Measurements from ENCODE around the gene SMURF1. TPM values are rescaled to one million over a fixed set of nuclear protein-coding genes. Genes with fewer than 3 reads are reported as not detected.

Gene SMURF1
- total RNA-seq, 6 experiments from 2014 or later = 17.8 to 23.4 (median 21.3) TPM

DNA sequence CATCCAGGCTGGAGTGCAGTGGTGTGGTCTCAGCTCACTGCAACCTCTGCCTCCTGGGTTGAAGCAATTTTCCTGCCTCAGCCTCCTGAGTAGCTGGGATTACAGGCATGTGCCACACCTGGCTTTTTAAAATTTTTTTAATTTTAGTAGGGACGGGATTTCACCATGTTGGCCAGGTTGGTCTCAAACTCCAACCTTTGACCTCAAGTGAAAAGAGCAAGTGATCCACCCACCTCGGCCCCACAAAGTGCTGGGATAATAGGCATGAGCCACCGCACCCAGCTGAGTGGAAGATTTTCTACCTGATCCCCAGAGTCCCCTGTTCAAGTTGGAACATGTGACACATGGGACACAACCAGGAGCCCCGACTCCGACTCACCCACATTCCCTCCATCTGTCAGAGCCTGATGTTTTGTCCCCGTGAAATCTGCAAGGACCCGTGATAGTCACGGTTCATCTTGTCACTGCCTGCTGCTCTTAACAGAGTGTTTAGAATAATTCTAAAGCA is 104.5 kb downstream of the SMURF1 start:
- no peak overlapping the region for H3K4me3 Mint-ChIP-seq
- H3K27ac Mint-ChIP-seq = no peak overlapping the region
- H3K4me1 Mint-ChIP-seq (ENCODE audit: low read depth) = peaks cover 24% of the 10 kb centered on the region
- DNase-seq = no peak
- peaks cover 60% of the 10 kb centered on the region for H3K36me3 Mint-ChIP-seq (ENCODE audit: low read depth)
- H3K27me3 Mint-ChIP-seq (ENCODE audit: insufficient read depth) = peaks cover 21% of the 10 kb centered on the region
- no peaks in the 10 kb centered on the region for H3K9me3 Mint-ChIP-seq
- TF ChIP-seq, protein P1, sequence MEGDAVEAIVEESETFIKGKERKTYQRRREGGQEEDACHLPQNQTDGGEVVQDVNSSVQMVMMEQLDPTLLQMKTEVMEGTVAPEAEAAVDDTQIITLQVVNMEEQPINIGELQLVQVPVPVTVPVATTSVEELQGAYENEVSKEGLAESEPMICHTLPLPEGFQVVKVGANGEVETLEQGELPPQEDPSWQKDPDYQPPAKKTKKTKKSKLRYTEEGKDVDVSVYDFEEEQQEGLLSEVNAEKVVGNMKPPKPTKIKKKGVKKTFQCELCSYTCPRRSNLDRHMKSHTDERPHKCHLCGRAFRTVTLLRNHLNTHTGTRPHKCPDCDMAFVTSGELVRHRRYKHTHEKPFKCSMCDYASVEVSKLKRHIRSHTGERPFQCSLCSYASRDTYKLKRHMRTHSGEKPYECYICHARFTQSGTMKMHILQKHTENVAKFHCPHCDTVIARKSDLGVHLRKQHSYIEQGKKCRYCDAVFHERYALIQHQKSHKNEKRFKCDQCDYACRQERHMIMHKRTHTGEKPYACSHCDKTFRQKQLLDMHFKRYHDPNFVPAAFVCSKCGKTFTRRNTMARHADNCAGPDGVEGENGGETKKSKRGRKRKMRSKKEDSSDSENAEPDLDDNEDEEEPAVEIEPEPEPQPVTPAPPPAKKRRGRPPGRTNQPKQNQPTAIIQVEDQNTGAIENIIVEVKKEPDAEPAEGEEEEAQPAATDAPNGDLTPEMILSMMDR (IDR thresholded peaks at IDR 0.05) = no peak

DNA sequence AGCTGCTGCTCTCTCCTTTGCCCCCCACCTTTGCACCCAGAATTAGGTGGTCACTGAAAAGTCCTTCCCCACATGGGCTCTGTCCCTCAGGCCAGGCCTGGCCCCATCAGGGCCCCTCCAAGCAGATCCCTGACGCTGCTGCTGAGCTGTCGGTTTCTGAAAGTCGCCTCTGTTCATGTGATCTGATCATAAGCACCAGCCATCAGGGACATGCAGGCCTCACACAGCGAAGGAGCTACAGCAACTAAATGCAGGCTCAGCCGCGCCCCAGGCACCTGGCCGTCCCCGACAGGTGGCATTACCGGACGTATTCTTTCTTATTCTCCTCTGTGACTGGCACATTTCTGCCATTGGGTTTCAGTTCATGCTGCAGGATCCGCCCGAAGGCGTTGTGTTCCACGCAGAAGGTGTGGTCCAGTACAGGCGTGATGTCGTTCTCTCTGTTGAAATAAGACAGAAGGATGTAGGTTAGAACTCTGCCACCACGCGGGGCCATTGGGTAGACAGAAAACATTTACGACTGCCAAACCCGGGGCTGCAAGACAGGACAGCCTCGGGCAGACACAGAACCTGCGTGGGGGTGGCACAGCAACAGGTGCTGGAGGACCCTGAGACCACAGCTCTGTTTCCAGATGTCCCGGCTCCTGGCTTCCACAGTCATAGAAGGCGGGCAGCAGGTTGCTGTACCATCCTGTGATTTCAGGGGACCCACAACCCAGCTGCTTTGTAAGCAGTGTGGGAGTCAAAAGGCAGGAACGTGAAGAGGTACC is 105.6 kb downstream of the SMURF1 start:
- peaks cover 18% of the 10 kb centered on the region for H3K4me1 Mint-ChIP-seq (ENCODE audit: low read depth)
- TF ChIP-seq, protein P1 (IDR thresholded peaks at IDR 0.05) = no peak
- DNase-seq = no peak
- no peak overlapping the region; the same call in 1 of the 2 replicates for H3K27ac Mint-ChIP-seq
- H3K27me3 Mint-ChIP-seq (ENCODE audit: insufficient read depth) = peaks cover 19% of the 10 kb centered on the region
- H3K36me3 Mint-ChIP-seq (ENCODE audit: low read depth) = peaks cover 51% of the 10 kb centered on the region
- peak overlapping the region; percentile 15; the same call in 1 of the 2 replicates for H3K4me3 Mint-ChIP-seq
- no peaks in the 10 kb centered on the region for H3K9me3 Mint-ChIP-seq

DNA sequence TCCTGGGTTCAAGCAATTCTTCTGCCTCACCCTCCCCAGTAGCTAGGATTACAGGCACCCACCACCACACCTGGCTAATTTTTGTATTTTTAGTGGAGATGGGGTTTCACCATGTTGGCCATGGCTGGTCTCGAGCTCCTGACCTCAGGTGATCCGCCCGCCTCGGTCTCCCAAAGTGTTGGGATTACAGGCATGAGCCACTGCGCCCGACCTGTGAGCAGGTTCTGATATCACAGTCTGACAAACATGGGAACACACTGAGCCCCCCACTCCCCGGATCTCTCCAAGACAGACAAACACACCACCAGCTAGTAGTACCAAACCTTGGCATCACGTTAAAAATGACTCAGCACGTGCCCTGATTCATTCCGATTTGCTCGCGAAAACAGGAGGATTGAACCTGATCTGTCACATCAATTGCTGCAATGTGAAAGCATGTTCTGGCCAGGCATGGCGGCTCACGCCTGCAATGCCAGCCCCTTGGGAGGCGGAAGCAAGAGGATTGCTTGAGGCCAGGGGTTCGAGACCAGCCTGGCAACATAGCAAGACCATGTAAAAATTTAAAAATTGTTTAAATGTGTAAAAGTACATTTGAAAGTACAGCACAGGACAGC is 106.5 kb downstream of the SMURF1 start:
- DNase-seq = no peak
- TF ChIP-seq, protein P1 (IDR thresholded peaks at IDR 0.05) = no peak
- H3K4me1 Mint-ChIP-seq (ENCODE audit: low read depth) = peaks cover 9% of the 10 kb centered on the region
- peaks cover 19% of the 10 kb centered on the region for H3K27me3 Mint-ChIP-seq (ENCODE audit: insufficient read depth)
- no peak overlapping the region; the same call in 1 of the 2 replicates for H3K27ac Mint-ChIP-seq
- peaks cover 42% of the 10 kb centered on the region for H3K36me3 Mint-ChIP-seq (ENCODE audit: low read depth)
- no peak overlapping the region for H3K4me3 Mint-ChIP-seq
- H3K9me3 Mint-ChIP-seq = no peaks in the 10 kb centered on the region

DNA sequence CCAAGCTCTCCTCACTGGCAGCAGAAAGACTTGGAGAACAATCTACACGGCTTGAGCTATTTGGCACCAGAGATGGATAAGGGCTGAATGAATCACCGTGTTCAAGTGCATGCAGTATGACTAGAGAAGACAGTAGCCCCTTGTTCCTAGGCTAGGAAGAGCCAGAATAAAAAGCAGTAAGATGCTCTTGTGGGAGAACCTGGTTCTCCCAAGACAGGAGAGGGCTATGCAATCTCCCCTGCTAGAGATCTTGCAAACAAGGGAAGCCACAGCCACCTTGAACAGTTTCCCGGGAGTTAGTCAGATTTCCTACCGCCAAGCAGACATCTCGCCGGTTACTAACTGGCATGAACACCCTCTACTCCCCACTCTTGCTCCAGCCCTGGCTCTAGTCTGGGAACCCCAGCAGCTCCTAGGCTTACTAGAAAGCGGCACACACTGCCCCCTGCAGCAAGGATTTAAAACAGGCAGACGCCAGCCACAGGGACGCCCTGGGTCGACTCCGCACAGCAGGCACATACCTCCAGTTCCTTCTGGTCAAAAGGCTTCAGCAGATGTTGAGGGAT is 107.3 kb downstream of the SMURF1 start:
- peak; percentile 13 for DNase-seq
- no peak overlapping the region for H3K27ac Mint-ChIP-seq
- H3K36me3 Mint-ChIP-seq (ENCODE audit: low read depth) = peaks cover 43% of the 10 kb centered on the region
- H3K27me3 Mint-ChIP-seq (ENCODE audit: insufficient read depth) = peaks cover 18% of the 10 kb centered on the region
- no peak overlapping the region for H3K4me3 Mint-ChIP-seq
- peaks cover 9% of the 10 kb centered on the region for H3K4me1 Mint-ChIP-seq (ENCODE audit: low read depth)
- TF ChIP-seq, protein P1 (IDR thresholded peaks at IDR 0.05) = peak; percentile 68
- H3K9me3 Mint-ChIP-seq = no peaks in the 10 kb centered on the region

DNA sequence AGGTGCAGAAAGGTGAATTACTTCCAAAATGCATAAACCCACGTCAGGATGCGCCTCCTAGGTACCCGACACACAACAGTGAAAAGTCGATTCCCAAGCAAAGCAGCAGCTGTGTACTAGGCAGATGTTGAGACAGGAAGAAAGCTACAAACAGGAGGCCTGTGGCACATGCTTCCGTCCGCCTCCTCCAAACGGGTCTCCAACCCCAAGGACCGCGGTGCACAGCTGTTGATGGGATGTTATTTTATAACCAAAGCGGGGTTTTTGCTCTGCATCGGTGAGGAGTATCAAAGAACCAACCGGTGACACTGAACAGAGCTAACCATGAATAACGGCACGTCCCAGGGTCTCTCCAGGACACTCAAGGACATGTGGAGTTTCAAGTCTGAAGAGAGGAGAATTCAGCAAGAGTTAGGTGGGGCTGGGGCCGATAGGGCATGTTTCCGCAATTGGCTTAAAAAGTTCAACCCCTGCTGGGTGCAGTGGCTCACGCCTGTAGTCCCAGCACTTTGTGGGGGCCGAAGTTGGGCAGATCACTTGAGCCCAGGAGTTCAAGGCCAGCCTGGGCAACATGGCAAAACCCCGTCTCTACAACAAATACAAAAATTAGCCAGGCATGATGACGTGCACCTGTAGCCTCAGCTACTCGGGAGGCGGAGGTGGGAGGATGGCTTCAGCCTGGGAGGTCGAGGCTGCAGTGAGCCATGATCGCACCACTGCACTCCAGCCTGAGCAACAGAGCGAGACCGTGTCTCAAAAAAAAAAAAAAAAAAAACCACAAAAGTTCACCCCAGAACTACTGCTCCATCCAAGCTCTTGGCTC is 108.0 kb downstream of the SMURF1 start:
- peaks cover 44% of the 10 kb centered on the region for H3K36me3 Mint-ChIP-seq (ENCODE audit: low read depth)
- no peak overlapping the region for H3K27ac Mint-ChIP-seq
- no peak overlapping the region; the same call in 1 of the 2 replicates for H3K4me3 Mint-ChIP-seq
- H3K9me3 Mint-ChIP-seq = no peaks in the 10 kb centered on the region
- peaks cover 15% of the 10 kb centered on the region for H3K27me3 Mint-ChIP-seq (ENCODE audit: insufficient read depth)
- no peak for DNase-seq
- H3K4me1 Mint-ChIP-seq (ENCODE audit: low read depth) = peaks cover 9% of the 10 kb centered on the region
- TF ChIP-seq, protein P1 (IDR thresholded peaks at IDR 0.05) = no peak

Measured in HFFc6 (cell line).